ENCODE data around the gene ODAD3. TPM values are rescaled to one million over a fixed set of nuclear protein-coding genes. Genes with fewer than 3 reads are reported as not detected.
"Not testable (repeated sequence)": the region's sequence is repeated elsewhere in the genome, so short reads cannot be mapped to it uniquely, and the experiment has no call there.

The ODAD3 gene
- total RNA-seq, 1 donor from 2014 or later: 4.3 TPM

DNA sequence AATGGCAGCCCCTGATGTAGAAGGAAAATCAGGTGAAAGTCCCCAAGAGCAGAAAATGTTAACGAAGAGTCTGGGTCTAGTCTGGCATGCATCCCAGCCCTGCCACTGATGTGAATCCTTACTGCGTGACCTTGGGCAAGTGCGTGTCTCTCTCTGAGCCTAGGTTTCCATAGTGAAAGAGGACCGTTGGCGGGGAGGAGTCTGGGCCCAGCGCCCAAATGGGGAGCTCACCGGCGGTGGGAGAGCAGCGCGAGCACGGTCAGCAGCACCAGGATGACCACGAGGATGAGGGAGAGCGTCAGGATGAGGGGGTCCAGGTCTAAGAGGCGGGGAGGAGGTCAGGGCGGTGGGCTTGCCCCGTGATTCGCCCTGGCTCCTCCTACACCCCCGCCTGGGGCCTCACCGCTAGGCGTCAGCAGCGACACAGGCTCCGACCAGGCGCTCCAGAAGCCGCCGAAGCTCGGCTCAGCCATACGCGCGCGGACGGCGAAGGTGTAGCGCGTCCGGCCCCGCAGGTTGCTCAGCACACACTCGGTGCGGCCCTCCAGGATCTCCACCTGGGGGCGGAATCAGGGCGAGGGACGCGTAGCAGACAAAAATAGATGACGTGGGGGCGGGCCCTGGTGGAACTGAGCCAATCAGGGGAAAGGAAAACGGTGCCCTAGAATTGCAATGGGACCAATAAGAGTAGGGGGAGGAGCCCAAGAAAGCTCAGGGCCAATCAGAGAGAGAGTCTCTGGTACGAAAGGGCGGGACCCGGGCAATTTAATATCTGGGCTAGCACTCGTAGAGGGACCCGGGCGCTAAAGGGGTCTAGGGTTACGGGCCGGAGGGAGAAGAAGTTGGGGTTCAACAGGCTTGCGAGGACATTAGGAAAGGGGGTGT is 54.0 kb downstream of the ODAD3 start:
- Histone ChIP-seq H3K27me3 (ENCODE audit: low read depth) (peaks cover 9% of the 10 kb centered on the region), H3K27ac (peak overlapping the region; percentile 90), H3K36me3 (peaks cover 12% of the 10 kb centered on the region), H3K4me3 (peak overlapping the region; percentile 76), H3K4me1 (peaks cover 70% of the 10 kb centered on the region), H3K9me3 (no peaks in the 10 kb centered on the region)
- TF ChIP-seq, protein P1, sequence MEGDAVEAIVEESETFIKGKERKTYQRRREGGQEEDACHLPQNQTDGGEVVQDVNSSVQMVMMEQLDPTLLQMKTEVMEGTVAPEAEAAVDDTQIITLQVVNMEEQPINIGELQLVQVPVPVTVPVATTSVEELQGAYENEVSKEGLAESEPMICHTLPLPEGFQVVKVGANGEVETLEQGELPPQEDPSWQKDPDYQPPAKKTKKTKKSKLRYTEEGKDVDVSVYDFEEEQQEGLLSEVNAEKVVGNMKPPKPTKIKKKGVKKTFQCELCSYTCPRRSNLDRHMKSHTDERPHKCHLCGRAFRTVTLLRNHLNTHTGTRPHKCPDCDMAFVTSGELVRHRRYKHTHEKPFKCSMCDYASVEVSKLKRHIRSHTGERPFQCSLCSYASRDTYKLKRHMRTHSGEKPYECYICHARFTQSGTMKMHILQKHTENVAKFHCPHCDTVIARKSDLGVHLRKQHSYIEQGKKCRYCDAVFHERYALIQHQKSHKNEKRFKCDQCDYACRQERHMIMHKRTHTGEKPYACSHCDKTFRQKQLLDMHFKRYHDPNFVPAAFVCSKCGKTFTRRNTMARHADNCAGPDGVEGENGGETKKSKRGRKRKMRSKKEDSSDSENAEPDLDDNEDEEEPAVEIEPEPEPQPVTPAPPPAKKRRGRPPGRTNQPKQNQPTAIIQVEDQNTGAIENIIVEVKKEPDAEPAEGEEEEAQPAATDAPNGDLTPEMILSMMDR (IDR thresholded peaks at IDR 0.05): peak; percentile 84
- DNase-seq: peak; percentile 95
- intact Hi-C loops (cut with DNase I): no loop called here
- peak; percentile 89 to 92 for ATAC-seq

- DNase-seq (no peak), ATAC-seq (no peak)
- Histone ChIP-seq H3K27ac (no peak overlapping the region), H3K27me3 (ENCODE audit: low read depth) (peaks cover 9% of the 10 kb centered on the region), H3K4me3 (peak overlapping the region; percentile 76), H3K36me3 (peaks cover 12% of the 10 kb centered on the region), H3K4me1 (peaks cover 76% of the 10 kb centered on the region), H3K9me3 (no peaks in the 10 kb centered on the region)
- TF ChIP-seq, protein P1 (IDR thresholded peaks at IDR 0.05): no peak
- intact Hi-C loops (cut with DNase I): no loop called here
These were observed 55.0 kb downstream of the ODAD3 start for GRCh38 chr19:11379857-11380350.

DNA sequence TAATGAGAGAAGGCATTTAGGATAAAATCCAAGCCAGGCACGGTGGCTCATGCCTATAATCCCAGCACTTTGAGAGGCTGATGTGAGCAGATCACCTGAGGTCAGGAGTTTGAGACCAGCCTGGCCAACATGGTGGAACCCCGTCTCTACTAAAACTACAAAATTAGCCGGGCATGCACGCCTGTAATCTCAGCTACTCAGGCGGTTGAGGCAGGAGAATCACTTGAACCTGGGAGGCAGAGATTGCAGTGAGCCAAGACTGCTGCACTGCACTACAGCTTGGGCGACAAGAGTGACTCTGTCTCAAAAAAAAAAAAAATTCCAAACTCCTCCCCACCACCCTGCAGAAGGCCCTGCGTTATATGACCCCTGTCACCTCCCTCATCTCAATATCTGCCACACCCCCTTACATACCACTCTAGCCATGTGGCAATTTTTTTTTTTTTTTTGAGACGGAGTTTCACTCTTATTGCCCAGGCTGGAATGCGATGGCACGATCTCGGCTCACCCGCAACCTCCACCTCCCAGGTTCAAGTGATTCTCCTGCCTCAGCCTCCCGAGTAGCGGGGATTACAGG is 55.6 kb downstream of the ODAD3 start:
- intact Hi-C loops (cut with DNase I); H3K27ac ChIP-seq; H3K9me3 ChIP-seq; H3K4me3 ChIP-seq; ATAC-seq; H3K27me3 ChIP-seq (ENCODE audit: low read depth); DNase-seq: not testable (repeated sequence)
- peaks cover 71% of the 10 kb centered on the region for H3K4me1 ChIP-seq
- H3K36me3 ChIP-seq: peaks cover 12% of the 10 kb centered on the region

DNA sequence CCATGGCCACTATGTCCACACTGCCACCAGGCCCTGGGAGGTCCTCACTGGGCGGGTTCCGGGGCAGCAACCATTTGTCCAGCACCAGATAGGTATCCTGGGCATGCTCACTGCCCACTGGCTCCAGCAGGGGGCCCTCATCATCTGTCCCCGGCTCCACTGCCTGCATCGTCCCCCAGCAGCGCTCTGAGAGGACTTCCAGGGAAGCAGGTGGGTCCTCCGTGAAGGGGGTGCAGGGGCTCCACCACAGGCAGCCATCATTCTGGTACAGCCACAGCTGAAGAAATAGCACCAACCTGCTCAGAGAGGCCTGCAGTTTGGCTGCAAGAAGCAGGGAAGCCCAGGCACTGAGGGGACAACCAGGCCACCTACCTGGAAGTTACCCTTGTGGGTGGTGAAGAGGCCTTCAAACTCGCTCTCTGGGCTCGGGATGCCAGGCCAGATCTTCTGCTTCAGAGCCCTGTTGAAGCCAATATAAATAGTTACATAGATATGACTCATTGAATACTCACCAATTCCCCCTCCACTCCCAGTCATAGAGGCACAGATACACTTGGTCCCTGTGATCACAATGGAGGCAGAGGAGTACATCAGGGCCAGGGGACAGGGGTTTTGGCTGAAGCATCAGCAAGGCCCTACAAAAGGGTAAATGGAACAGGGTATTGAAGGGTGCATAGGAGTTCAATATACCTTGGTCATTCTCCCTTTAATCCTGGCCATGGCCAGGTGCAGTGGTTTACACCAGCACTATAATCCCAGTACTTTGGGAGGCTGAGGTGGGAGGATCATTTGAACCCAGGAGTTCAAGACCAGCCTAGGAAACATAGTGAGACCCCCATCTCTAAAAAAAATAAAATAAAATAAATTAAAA is 56.4 kb downstream of the ODAD3 start:
- peaks cover 12% of the 10 kb centered on the region for H3K36me3 ChIP-seq
- DNase-seq: peak; percentile 64
- no peak overlapping the region for H3K4me3 ChIP-seq
- H3K9me3 ChIP-seq: no peaks in the 10 kb centered on the region
- TF ChIP-seq, protein P1 (IDR thresholded peaks at IDR 0.05): peak; percentile 67
- intact Hi-C loops (cut with DNase I): no loop called here
- no peak overlapping the region for H3K27ac ChIP-seq
- peaks cover 9% of the 10 kb centered on the region for H3K27me3 ChIP-seq (ENCODE audit: low read depth)
- peaks cover 73% of the 10 kb centered on the region for H3K4me1 ChIP-seq
- no peak for ATAC-seq

DNA sequence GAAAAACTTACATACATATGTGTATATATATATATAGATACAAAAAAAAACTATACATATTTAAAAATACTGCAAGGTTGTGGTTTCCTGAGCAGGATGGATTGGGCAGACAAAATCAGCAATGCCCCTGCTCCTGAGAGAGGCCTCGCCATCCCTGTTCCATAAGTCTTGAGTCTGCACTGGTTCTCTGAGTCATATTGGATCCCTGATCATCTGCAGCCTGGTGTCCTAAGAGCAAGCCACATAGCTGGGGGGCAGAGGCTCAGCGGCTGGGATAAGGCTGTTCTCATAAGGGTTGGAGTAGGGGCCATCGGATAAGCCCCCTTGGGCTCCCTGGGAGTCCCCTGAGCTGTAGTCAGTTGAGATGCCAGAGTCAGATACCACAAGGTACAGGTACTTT is 57.2 kb downstream of the ODAD3 start:
- peaks cover 3% of the 10 kb centered on the region for H3K27me3 ChIP-seq (ENCODE audit: low read depth)
- TF ChIP-seq, protein P1 (IDR thresholded peaks at IDR 0.05): no peak
- H3K27ac ChIP-seq: no peak overlapping the region
- peaks cover 12% of the 10 kb centered on the region for H3K36me3 ChIP-seq
- intact Hi-C loops (cut with DNase I): no loop called here
- peaks cover 66% of the 10 kb centered on the region for H3K4me1 ChIP-seq
- no peaks in the 10 kb centered on the region for H3K9me3 ChIP-seq
- DNase-seq (no peak), ATAC-seq (no peak)
- no peak overlapping the region for H3K4me3 ChIP-seq

Data from lower lobe of right lung (tissue), 2 donors.